OCI-LY7 (cell line): ENCODE data around the gene ADAMTS20.

Source experiments
- EZH2phosphoT487 ChIP-seq: fragments of 200-600 bp; sonication (generic); IDR thresholded peaks from 2 replicates; pipeline ENCODE4 v1.6.1; 2018; ENCODE audit warnings: low read depth, borderline replicate concordance, mild to moderate bottlenecking, mixed run types, antibody characterized with exemption, low read length, moderate library complexity, mixed read lengths
- TF ChIP-seq, protein P1 (sequence below): fragments of 200-600 bp; sonication (generic); conservative IDR thresholded peaks from 2 replicates; pipeline ENCODE4 v1.5.1; 2014; ENCODE audit warnings: mild to moderate bottlenecking, antibody characterized with exemption, low read length, moderate library complexity, mixed read lengths

GRCh38 chr12:43586646-43587245, 34.7 kb upstream of the ADAMTS20 start:
- TF ChIP-seq, protein P1, sequence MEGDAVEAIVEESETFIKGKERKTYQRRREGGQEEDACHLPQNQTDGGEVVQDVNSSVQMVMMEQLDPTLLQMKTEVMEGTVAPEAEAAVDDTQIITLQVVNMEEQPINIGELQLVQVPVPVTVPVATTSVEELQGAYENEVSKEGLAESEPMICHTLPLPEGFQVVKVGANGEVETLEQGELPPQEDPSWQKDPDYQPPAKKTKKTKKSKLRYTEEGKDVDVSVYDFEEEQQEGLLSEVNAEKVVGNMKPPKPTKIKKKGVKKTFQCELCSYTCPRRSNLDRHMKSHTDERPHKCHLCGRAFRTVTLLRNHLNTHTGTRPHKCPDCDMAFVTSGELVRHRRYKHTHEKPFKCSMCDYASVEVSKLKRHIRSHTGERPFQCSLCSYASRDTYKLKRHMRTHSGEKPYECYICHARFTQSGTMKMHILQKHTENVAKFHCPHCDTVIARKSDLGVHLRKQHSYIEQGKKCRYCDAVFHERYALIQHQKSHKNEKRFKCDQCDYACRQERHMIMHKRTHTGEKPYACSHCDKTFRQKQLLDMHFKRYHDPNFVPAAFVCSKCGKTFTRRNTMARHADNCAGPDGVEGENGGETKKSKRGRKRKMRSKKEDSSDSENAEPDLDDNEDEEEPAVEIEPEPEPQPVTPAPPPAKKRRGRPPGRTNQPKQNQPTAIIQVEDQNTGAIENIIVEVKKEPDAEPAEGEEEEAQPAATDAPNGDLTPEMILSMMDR, result no peak
- TF ChIP-seq EZH2phosphoT487, result no peak
